GM21825 (cell line): ENCODE measurements around the gene ZNF629.

Source experiments
- ATAC-seq: cut with Tn5 transposase; IDR thresholded peaks from one replicate; pipeline ENCODE4 v1.9.1; 2021; ENCODE audit warnings: mild to moderate bottlenecking, moderate library complexity; ENCODE audit not compliant: unreplicated experiment

ZNF629 gene

DNA sequence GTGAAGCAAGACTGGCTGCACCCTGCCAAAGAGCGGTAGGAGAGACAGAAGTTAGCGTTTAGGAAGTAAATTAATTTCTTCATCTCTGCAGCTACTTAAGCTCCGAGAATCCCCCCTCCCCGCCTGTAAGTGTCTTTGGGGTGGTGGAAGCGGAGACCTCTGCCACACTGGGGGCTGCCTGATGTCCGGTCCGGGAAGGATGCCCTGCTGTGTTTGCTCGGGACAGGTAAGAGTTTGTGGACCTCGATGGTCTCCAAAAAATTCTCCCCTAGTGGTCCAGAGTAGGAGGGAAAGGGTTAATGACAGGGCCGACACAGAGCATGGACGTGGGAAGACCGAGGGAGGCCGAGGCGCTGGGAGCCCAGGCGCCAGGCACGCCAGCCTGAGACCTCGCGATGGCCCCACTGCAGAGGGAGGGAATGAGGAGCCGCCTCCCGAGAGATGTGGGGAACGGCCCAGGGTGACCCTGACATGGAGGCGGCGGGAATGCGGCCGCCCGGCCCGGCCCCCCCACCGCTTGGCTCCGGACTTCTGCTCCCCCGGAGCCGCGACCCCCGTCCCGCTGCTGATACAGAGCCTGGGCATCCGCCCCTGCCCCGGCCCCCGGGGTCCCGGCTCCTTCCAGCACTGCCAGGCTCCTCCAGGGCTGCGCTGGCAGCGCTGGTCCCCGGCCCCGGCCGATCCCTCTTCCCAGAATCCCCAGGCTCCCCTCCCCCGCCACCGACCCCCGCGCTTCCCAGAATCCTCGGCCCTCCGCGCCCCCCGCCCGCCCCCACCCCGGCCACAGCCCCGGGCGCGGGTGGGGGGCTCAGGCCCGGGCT, 680 bp downstream of the ZNF629 start:
- no peak for ATAC-seq

DNA sequence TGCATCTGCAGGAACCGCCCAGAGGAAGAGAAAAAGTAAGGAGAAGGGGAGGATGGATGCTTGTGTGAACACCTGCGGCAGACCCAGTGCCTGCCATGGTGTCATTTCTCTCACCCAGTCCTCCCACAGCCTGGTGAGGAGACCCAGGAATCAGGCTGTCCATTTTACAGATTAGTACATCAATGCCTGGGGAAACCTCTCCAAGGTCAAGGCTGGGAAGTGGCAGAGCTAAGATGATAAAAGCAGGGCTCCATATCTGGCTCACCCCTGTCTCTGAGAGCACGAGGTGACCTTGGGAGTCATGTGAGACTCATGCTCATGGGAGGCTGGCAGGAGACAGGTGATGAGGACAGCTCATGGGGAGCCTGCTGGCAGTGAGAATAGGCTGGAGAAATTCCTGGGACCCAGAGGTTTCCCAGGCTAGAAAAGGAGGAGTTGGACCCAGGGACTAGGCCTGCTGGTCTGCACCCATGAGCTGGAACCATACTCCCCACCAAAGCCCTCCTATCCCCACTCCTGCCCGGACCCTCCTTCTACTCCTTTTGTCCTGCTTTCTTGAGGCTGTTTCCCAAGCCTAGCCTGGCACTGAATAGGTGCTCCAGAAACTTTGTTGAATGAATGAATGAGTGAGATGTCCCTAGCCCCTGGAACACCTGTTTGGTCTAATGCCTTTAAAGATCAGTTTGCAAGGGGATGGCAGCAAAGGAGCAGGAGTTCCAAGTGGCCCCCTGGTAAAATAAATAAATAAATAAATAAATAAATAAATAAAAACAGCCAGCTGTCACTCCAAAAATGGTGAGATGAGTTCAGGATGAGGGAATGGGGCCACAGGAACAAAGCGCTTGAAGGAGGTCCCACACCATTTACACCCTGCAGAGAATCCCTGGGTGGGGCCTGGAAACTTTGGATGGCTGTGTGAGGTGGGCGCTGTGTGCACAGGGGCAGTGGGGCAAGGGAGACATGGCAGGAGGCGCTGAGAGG, 1.6 kb downstream of the ZNF629 start:
- no peak for ATAC-seq

DNA sequence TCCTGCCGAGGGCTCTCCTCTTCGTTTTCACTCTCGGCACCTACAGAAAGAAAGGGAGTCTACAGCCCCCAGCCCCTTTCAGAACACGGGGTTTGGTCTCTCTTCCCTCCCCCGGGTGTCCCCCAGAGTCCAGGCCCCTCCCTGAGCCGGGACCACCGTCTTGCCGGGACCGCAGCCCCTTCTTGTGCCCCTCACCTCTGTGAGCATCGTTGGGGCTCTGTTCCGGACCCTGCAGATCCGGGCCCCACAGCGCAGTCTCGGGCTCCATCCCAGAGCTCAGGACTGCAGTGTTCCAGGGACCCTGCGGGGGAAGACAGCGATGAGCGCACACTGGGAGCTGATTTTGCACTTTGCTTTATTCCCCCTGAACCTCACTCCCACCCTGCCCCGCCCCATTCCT, 2.8 kb downstream of the ZNF629 start:
- no peak for ATAC-seq

DNA sequence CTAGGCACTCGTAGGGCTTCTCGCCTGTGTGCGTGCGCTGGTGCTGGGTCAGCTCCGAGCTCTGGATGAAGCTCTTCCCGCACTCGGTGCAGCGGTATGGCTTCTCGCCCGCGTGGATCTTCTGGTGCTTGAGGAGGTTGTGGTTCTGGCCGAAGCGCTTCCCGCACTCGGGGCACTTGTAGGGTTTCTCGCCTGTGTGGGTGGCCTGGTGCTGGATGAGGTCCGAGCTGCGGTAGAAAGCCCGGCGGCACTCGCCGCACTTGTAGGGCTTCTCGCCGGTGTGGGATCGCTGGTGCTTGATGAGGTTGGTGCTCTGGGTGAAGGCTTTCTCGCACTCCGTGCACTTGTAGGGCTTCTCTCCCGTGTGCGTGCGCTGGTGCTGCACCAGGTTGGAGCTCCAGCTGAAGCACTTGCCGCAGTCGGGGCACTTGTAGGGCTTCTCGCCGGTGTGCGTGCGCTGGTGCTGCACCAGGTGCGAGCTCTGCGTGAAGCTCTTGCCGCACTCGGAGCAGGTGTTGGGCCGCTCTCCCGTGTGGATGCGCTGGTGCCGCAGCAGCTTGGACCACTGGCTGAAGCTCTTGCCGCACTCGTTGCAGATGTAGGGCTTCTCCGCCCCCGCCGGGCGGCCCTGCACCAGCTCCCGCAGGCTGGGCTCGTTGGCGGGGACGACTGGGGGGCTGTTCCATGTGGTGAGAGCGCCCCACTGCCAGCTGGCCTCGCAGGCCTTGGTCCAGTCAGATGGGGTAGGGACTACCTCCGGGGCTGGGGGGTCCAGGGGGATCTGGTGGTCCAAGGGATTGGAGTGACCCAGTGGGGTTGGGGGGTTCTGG, 3.5 kb downstream of the ZNF629 start:
- no peak for ATAC-seq

DNA sequence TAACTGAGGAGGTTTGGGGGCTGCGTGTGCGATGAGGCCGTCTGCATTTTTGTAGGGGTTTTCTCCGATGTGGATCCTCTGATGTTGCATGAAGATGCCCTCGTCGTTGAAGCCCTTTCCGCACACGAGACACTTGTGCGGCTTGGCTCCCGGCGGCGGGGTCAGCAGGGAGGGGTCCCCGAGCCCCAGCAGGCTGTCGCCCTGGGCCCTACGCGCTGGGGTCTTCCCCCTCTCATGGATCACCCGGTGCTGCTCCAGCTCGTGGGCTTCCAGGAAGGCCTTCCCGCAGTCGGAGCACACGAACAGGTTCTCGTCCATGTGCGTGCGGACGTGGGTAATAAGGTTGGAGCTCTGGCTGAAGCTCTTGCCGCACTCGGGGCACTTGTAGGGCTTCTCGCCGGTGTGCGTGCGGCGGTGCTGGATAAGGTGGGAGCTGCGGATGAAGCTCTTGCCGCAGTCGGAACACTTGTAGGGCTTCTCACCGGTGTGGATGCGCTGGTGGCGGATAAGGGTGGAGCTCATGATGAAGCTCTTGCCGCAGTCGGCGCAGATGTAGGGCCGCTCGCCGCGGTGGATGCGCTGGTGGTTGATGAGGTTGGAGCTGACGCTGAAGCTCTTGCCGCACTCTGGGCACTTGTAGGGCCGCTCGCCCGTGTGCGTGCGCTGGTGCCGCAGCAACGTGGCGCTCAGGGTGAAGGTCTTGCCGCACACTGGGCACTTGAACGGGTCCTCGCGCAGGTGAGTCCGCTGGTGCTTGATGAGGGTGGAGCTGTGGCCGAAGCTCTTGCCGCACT, 4.3 kb downstream of the ZNF629 start:
- ATAC-seq, result no peak

DNA sequence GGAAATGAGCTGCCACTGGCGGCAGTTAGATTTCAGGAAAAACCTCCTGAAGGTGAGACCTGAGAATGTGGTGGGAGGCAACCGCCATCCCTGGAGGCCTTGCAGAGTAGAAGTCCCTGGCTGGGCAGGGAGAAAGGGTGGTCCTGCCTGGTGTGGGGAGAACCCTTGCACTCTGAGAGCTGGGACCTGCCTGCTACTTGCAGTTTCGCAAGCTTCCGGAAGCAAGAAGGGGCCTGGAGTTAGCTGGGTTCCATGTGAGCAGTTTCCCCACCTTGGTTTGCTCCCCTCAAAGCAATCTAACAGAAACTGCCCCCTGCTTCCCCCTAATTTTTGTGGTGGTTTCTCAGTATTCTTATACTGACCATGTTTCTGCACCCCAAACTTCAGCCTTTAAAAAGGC, 6.5 kb downstream of the ZNF629 start:
- no peak for ATAC-seq

DNA sequence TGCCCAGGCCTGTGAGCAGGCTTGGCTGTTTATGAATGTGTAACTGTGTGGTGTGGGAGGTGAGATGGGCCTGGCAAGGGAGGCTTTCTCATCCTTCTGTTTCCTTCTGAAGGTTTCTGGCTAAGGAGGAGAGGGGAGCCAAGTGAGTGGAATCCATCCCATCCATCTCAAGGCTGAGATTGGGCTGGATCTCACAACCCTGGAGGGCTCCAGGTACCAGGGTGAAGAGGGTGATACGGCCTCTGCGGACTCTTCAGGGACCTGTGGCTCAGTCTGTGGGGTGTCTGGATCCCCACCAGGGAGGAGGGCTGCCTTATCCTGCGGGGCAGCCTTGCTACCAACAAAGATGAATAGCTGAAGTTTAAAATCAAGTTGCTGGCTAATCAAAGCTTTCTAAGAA, 7.0 kb downstream of the ZNF629 start:
- ATAC-seq, result no peak

DNA sequence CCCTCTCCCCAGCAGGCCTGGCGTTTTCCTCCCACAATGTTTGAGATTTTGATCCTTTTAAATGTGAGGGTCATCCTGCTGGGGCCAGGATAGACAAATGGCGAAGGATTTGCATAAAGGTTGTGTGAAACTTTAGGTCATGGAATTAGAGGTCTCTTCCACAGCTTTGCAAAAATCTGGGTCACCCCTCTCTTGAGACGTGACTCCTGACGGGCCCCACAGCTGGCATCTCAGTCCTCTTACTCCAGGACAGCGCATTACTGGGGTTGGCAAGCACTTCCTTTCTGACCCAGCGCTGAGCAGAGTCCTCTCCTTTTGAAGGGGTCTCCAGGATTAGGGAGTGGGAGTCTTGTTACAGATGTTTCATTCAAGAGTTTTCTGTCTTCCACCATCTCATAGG, 7.4 kb downstream of the ZNF629 start:
- no peak for ATAC-seq

DNA sequence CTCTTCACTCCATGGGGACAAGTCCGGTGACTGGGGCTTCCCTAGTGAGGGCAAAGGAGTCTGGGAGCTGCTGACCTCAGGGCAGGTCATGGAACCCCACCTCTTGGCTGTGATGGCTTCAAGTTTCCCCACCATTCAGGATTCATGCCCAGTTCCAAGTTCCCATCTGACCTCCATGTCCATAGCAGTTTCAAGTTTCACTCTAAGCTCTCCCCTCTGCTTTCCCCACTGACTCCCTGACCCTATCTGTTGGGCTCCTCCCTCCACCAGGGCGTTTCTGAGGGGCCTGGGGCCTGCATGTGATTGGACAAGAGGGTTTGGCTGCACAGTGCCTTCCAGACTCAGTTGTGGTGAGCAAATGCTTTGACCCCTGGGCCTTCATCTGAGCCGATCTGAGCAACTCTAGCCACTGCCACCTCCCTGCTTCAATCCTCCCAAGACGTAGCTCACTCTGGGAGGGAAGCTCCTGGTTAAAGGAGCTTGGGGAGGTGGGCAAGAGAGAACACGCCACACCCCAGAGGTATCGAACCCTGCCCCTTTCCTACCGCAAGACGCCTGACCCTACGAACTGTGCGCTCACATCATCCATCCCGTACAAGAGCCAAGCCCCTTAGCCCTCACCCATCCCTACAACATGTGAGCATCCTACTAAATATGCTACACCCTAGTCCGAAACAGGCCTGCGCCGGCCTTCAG, 8.3 kb downstream of the ZNF629 start:
- no peak for ATAC-seq

DNA sequence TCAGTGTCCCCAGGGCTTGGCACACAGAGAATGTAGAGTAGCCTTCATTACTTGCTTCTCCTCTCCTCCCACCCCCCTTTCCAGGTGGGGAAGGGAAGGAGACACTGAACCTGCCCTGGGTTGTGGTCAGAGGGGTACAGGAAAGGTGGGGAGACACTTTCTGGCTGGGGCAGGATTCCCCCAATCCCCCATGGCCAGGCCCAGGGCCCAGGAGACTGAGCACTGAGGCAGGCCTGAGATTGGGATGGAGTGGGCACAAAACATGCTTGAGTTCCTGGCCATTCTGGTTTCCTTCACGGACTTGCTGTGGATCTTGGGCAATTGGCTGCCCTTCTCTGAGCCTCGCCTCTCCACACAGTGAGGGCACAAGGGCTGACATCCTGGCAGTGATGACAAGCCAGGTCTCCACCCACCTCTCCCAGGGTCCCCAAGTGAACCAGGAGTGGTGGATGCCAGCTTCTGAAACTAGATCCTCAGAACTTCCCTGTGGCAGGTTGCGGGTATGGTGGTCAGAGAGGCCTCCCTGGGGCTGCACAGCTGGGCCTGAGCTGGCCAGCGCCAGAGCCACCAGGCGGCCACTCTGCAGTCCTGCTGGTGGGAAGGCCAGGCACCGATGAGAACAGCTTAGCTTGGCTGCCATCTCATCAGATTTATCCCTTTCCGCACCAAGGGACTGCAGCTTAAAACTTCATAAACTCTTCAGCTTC, 9.3 kb downstream of the ZNF629 start:
- no peak for ATAC-seq

DNA sequence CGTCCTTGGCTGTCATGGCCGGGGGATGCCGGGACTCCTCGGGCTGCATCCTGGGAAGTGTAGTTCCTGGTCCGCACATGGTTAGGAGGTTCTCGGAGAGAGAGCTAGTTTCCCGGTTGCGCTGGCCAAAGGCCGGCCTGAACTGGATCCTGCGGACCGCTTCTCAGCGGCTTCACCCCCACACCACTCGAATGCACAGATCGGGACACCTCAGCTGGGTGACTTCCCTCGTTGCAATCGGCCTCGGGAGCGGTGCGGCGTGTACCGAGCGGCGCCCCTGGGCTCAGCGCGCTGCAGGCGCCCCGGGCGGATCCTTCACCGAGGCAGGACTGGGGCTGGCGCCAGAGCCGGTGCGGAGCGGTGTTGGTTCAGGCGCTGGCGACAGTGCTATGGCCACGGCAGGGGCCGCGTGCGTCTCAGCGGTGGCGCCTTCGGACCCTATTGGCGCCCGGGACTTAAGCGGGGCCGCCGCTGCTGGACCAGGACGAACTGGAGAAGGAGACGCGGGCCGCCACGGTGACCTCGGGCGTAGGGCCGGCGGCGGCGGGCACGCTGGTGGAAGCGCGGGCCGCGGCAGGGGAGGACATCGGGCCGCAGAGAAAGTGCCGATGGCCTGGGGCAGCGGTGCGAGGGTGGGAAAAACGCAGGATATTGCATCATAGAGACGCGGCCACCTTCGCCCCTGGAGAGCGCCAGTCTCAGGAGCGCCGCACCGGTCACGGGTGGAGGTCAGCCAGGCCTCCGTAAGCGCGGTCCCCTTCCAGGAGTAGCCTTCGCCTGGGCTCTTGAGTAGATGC, 11.4 kb downstream of the ZNF629 start:
- ATAC-seq, result peak; percentile 55

DNA sequence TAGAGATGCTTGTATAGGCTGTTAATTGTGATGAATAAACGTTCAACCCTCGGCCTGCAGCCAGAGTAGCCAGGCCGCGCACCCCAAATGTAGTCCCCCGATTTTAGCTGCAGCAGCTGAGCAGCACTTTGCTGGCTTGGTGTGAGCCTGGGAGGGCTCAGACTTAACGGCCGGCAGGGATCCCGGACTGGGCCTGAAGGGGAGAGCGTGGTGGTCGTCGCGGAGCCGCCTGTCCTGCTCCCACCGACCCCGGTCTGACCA, 11.9 kb downstream of the ZNF629 start:
- peak; percentile 4 for ATAC-seq

DNA sequence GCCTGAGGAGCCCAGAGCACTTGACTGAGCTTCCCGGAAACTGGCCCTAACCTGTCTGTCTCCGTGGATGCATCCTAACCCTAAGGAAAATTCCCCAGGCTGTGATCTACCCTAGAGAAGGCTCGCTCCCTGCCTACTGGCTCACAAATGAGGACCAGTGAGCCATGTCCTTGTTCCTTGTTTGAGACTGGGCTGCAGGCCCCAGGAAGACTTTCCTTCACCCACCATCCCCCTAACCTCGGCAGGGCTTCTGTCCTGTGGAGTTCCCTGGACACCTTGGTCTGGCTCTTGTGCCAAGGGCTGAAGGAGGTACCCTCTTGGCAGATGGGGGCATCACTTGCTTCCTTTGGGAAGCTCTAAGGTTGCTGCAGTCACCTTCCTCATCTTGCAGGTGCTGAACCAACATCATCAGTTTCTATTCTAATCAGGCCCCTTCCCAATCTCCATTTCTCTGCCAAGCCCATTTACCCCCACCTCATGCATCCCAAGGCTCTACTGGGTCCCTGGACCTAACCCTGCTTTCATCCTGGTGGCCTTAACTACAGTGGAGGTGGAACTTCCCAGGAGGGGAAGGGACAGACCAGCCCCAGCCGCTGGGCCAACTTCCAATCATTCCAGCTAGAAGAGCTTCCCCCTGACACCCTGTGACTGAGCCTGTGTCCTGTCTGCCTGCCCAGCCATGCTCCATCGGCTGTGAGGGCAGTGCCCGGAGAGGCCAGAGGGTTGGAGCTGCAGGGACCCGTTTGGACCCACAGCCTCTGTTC, 12.5 kb downstream of the ZNF629 start:
- ATAC-seq, result no peak

DNA sequence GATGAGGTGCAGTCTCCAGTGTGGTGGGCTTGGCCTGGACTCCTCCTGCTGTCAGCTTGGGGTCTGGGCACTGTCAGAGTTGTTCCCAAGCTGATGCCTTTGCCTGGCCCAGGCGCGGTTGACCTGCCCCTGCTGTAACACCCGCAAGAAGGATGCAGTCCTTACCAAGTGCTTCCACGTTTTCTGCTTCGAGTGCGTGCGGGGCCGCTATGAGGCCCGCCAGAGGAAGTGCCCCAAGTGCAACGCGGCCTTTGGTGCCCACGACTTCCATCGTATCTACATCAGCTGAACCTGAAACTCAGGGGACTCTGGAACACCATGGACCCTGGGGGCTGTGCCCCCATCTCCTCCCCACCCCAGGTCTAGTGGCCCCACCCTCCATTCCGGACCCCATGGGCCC, 13.2 kb downstream of the ZNF629 start:
- no peak for ATAC-seq

DNA sequence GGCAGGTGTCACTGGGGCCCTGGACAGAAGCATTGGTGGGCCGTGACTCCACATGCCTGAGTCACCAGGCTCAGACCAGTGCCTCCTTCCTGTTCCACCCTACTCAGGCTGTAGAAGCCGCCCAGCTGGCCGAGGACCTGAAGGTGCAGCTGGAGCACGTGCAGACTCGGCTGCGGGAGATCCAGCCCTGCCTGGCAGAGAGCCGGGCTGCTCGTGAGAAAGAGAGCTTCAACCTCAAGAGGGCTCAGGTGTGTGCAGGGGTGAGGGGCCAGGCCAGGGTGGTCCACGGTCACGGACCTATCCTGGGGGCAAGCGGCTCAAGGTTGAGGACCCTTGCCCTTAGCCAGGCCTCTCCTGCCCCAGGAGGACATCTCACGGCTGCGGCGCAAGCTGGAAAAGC, 15.3 kb downstream of the ZNF629 start:
- ATAC-seq, result no peak

DNA sequence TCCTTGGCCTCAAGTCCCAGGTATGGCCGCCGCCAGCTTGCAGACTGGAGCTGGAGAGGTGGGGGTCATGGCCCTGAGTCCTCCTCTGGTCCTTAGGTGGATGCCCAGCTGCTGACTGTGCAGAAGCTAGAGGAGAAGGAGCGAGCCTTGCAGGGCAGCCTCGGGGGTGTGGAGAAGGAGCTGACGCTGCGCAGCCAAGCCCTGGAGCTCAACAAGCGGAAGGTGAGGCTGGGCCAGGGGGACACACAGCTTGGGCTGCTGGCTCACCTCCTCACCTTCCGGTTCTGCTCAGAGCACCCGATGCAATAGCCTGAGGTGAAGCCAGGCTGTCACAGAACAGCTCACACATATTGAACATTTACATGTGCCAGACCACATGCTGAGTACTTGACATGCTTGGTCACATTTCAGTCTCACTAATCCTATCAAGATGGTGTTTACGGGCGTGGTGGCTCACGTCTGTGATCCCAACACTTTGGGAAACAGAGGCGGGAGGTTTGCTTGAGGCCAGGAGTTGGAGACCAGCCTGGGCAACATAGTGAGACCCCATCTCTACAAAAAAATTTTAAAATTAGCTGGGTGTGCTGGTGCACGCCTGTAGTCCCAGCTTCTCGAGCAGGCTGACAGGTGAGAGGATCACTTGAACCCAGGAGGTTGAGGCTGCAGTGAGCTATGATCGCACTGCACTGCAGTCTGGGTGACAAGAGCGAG, 17.5 kb downstream of the ZNF629 start:
- ATAC-seq, result no peak

DNA sequence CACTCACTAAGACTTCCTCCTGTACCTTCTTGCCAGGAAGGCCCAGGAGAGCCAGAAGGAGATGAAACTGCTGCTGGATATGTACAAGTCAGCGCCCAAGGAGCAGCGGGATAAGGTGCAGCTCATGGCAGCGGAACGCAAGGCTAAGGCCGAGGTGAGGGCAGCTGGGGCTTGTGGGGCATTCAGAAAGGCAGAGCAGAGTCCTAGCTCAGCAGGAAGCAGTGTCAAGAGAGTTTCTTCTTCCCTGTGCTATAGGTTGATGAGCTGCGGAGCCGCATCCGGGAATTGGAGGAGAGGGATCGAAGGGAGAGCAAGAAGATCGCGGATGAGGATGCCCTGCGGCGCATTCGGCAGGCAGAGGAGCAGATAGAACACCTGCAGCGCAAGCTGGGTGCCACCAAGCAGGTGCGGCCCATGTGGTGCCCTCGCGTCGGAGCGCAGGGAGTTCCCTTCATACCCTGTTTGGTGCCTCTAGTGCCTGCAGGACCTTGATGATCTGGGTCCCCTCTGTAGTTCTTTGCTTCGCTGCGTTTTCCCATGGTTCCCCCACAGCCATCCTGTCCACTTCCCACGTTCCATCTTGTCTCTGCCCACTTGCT, 18.3 kb downstream of the ZNF629 start:
- ATAC-seq, result no peak
